Tibial nerve (tissue), 4 donors: ENCODE results near the gene NTSR1.

Experiments
- EP300 ChIP-seq, 2 donors: sonication (generic); formaldehyde crosslinking; IDR thresholded peaks; one replicate each; pipeline ENCODE4 v1.6.1; 2017; ENCODE audit warnings: antibody characterized with exemption in 2 of 2, mild to moderate bottlenecking in 1 of 2
- POLR2A ChIP-seq, 2 donors: fragments of 450-650 bp; IDR thresholded peaks; one replicate each; pipeline ENCODE4 v1.6.1; 2017; ENCODE audit warnings: antibody characterized with exemption in 2 of 2, mild to moderate bottlenecking in 2 of 2, moderate library complexity in 2 of 2
- TF ChIP-seq, protein P1 (sequence below), 5 experiments: fragments of 200-600 bp in 3 of 5; fragments of 450-650 bp in 2 of 5; sonication (generic) in 3 of 5; IDR thresholded peaks; one replicate each; pipeline ENCODE4 v1.5.1; 2016 to 2019; ENCODE audit warnings: antibody characterized with exemption in 5 of 5, mild to moderate bottlenecking in 3 of 5, moderate library complexity in 2 of 5

DNA sequence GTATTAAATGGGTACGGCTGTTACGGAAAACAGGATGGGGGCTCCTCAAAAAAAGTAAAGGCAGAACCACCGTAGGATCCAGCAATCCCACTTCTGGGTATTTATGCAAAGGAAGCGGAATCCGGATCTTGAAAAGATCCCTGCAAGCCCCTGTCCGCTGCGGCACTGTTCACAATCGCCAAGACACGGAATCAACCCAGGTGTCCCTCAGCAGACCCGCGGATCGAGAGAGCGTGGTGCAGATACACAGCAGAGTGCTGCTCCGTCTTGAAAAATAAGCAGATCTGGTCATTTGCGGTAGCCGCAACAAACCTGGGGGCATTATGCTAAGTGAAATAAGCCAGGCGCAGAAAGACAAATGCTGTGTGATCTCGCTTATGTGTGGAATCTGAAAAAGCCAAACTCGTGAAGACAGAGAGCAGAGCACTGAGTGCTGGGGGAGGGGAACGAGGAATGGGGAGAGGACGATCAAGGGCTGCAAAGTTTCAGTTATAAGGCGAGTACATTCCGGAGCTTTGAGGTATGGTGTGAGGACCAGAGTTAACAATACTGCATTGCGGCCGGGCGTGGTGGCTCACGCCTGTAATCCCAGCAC is 41.3 kb downstream of the NTSR1 start:
- TF ChIP-seq POLR2A (IDR thresholded peaks at IDR 0.05): no peak
- TF ChIP-seq, protein P1, sequence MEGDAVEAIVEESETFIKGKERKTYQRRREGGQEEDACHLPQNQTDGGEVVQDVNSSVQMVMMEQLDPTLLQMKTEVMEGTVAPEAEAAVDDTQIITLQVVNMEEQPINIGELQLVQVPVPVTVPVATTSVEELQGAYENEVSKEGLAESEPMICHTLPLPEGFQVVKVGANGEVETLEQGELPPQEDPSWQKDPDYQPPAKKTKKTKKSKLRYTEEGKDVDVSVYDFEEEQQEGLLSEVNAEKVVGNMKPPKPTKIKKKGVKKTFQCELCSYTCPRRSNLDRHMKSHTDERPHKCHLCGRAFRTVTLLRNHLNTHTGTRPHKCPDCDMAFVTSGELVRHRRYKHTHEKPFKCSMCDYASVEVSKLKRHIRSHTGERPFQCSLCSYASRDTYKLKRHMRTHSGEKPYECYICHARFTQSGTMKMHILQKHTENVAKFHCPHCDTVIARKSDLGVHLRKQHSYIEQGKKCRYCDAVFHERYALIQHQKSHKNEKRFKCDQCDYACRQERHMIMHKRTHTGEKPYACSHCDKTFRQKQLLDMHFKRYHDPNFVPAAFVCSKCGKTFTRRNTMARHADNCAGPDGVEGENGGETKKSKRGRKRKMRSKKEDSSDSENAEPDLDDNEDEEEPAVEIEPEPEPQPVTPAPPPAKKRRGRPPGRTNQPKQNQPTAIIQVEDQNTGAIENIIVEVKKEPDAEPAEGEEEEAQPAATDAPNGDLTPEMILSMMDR (IDR thresholded peaks at IDR 0.05): no peak
- no peak for TF ChIP-seq EP300 (IDR thresholded peaks at IDR 0.05)
